SIG-M5 treated with dmso at 0.1 percent for 504 hours (cell line): ENCODE measurements around the gene EDEM2.
"Not testable (repeated sequence)": the region's sequence is repeated elsewhere in the genome, so short reads cannot be mapped to it uniquely, and the experiment has no call there.

ENCODE experiments used
- DNase-seq: peaks from one replicate; lab custom pipeline; 2025; ENCODE audit not compliant: unreplicated experiment; lab: John Stamatoyannopoulos, UW

Gene EDEM2

DNA sequence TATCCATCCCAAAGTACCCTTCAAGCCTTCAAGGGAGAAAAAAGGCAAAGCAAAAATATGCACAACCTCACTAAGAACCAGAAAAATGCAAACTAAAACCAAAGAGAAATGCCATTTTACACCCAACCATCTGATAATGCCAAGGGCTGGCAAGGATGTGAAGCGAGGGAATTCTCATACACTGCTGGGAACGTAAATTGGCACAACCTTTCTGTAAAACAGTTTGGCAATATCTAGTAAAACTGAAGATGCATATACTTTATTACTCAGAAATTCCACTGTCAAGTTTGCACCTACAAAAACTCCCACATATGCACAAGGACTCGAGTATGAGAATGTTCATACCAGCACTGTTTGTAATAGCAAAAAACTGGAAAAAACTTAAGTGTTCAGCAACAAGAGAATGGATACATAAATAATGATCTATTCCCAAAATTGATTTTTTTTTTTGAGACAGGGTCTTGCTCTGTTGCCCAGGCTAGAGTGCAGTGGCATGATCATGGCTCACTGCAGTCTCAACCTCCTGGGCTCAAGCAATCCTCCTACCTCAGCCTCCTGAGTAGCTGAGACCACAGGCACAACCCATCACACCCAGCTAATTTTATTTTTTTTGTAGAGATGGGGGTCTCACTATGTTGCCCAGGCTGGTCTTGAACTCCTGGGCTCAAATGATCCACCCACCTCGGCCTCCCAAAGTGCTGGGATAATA lies 21.7 kb upstream of the EDEM2 start:
- DNase-seq, result not testable (repeated sequence)

DNA sequence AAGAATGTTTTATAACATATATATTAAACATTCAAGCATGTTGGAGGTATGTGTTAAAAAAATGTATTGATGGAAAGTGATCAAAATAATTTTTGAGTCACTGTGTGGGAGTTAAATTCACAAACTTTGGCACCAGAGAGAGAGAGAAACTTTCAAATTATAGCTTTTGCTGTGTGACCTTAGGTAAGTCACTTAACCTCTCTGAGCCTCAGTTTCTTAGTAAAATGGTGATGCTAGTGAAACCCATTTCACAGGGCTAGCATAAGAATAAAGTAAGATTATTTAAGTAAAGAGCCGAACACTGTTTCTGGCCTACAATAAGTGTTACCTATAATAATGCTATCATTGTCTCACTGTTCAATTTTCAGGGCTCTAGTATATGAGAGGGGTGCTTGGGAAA lies 20.7 kb upstream of the EDEM2 start:
- DNase-seq, result no peak

DNA sequence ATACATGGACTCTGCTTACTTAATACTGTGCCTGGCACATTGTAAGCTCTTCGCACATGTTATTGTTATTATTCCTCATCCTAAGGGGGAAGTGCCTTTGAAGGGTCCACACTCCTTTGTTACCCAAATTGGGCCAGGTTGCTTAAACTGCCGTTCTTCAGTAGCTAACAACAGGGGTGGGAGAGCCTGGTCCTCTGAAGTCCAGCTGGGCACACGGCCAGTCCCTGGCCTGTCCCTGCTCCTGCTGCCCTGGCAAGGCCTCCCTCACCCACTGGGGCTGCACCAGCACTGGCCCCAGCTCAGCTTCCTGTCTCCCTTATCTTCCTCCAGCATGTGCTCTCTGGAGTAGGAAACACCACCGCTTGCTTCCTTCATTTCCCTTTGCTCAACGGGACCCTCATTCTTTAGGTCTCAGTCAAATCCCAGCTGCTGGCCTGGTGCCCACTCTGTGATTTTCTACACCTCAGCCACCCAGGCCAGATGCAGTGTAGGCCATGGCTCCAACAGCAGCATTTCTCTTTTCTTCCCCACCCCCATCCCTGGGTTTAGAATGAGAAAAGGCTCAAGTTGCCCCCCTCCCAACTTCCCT lies 19.2 kb upstream of the EDEM2 start:
- DNase-seq, result no peak

DNA sequence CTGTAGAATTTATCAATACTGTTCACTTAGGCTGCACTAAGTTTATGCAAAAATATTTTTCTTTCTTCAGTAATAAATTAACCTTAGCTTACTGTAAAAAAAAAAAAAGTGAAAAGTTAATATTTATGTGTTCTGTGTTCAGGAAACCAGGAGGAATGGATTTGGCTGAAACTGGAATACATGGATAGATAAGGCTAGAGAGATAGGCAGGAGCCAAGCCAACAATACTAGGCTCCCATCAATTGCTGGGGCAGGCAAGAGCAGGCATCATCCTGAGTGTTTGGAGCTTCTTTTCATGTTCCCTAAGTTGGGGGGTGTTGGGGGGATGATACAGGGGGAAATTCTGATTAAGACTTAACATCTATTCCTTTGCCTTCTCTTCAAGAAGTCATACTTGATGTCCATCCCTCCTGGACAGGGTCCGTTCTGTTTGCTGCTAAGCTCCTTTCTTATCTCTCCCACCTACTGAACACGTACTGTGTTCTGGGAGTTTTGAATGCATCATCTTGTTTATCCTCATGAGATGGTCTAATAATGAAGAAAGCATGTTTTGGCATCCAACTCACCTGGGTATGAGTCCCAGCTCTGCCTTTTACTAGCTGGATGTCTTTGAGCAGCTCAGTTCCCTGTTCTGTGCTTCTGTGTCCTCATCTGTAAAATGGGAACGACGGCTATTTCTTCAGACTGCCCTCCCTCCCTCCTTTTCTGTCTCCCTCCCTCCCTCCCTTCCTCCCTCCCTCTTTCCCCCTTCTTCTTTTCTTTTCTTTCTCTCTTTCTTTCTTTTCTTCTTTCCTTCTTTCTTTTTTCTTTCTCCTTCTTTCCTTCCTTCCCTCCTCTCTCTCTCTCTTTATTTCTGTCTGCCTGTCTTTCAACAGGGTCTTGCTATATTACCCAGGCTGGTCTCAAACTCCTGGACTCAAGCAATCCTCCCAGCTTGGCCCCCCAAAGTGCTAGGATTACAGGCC lies 18.4 kb upstream of the EDEM2 start:
- no peak for DNase-seq

DNA sequence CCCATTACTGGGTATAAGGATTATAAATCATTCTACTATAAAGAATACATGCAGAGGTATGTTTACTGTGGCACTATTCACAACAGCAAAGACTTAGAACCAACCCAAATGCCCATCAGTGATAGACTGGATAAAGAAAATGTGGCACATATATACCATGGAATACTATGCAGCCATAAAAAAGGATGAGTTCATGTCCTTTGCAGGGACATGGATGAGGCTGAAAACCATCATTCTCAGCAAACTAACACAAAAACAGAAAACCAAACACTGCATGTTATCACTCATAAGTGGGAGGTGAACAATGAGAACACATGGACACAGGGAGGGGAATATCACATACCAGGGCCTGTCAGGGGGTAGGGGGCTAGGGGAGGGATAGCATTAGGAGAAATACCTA lies 17.4 kb upstream of the EDEM2 start:
- DNase-seq, result not testable (repeated sequence)

DNA sequence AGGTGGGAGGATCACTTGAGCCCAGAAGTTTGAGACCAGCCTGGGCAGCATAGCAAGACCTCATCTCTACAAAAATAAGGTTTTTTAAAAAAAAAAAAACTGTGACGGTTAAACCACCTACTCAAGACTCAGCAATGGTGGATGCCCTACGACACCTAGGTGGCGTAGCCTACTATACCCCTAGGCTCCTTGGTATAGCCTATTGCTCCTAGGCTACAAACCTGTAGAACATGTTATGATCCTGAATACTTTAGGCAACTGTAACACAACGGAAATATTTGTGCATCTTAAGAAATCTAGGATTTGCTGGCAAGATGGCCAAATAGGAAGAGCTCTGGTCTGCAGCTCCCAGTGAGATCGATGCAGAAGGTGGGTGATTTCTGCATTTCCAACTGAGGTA lies 13.2 kb upstream of the EDEM2 start:
- DNase-seq, result not testable (repeated sequence)

DNA sequence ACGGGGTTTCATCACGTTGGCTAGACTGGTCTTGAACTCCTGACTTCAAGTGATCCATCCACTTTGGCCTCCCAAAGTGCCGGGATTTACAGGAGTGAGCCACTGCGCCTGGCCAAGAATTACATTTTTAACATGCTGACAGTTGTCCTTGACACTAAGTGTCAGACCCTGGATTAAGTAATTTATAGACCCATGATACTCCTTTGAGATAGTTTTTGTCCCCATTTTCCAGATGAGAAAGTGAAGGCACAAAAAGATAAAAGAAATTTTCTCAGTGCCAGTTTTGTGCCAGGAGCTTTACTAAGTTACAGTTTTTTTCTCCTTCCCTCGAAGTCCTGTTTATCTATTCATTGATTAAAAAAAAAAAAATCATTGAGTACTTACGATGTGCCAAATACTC lies 9.8 kb upstream of the EDEM2 start:
- no peak for DNase-seq

DNA sequence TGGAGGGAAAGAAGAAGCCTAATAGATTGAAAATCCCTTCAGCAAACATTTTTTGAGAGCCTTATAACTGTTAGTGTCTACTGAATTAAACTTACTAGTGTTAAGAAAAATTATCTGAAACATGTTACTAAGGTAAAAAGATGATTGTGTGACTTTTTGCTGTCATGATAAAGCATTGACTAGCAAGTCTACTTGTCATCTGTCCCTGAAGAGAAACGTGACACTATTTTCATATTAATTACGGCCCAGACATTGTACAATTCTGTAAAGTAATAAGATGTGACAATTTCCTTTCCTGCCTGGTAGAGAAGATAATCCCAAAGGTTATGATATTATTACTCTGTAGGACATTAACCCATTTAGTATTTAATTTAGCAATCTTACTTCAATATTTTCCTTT lies 8.8 kb upstream of the EDEM2 start:
- DNase-seq, result no peak

DNA sequence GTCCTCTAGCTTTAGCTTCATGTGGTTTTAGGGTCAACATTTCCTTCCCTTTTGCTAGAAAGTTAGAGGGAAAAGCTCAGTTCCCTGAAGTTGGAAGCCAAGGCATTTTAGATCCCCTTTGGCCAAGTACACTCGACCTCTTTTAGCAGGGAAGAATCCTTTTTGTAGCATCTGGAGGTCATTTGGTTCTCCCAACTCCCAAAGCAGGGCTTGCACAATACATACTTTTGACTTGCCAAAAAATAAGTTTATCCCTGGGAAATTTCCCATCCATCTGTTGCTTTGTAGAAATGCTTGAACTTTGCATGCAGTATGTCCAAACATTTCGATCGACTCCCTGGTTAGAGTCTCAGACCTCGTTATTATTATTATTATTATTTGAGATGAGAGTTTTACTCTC lies 4.6 kb upstream of the EDEM2 start:
- DNase-seq, result no peak

DNA sequence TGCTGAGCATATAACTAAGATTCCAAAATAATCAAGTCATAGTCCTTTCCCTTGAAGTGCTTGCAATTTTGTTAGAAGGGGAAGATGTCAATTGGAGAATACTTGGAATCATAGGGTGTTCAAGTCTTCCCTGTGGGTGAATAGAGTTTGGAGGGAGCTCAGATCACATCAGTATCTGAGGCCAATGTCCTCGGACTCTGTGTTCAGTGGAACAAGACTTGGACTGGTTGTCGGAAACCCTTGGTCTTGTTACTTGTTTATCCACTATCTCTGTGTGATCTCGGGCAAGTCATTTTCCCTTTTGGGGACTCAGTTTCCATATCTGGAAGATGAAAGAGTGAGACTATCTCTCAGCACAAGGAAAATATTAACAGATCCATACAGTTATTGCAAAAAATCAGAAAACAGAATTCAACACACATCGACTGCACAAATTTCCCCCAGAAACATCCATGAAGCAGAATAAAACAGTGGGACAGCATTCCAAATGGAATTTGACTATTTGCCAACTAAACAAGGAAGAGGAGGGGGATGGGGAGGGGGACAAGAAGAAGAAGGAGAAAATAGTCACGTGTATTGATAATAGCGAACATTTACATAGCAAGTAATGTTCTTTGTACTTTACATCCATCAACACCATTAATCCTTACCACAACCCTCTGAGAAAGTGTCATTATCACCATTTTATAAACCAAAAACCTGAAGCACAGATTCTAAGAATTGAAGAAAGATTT lies 3.9 kb upstream of the EDEM2 start:
- no peak for DNase-seq

DNA sequence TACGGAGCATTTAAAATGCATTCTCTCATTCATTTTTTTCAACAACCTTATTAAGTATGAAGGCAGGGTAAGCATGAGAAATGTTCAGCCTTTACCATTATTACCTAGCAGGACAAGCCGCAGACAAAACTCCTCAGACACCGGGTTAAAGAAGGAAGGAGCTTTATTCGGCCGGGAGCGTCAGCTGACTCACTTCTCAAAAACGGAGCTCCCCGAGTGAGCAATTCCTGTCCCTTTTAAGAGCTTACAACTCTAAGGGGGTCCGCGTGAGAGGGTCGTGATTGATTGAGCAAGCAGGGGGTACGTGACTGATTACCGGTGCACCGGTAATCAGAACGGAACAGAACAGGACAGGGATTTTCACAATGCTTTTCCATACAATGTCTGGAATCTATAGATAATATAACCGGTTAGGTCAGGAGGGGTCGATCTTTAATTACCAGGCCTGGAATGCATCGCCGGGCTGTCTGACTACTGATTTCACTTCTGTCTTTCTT lies 487 bp upstream of the EDEM2 start:
- DNase-seq, result peak; percentile 55

DNA sequence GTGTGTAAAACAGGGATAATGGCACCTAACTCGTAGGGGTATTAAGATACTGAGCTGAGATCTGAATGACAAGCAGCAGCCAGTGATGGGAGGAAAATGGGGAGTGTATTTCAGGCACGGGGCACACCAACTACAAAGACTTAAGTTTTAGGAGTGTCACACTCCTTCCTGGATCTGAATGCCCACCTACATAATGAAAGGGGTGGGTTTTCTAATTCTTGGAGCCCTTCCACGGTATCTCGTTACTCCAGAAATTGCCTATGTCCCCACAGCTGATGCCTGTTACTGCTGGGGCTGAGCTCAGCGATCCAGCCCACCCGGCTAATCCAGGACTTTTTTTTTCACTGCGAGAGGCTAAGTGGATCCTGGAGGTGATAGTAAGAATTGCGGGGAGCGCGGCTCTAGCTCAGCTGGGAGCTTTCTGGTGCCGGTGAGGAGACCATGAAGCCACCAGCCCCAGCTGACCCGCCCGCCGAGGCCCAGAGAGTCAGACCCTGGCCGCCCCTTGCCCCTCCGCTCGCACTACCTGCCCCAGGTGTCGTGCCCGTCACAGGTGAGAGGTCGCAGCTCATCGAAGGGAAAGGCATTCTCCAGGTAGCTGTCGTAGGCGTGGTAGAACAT lies 727 bp downstream of the EDEM2 start:
- DNase-seq, result peak; percentile 19

DNA sequence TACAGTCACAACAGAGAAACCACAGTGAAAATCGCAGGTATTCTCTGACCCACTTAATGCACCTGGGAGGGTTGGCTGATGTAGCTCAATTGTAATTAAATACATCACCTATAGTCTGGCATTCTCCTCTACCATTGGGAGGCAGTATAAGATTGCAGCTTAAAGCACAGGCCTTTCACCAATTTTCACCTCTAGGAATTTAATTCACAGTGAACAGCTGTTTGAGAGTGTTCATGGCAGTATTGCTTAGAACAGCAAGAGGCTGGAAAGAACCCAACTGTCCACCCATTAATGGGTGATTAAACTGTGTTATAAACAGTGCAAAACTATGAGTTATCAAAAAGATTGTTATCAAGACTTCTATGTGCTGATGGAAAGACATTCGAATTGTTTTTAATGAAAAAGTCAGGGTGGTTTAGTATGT lies 2.0 kb downstream of the EDEM2 start:
- DNase-seq, result peak; percentile 15

DNA sequence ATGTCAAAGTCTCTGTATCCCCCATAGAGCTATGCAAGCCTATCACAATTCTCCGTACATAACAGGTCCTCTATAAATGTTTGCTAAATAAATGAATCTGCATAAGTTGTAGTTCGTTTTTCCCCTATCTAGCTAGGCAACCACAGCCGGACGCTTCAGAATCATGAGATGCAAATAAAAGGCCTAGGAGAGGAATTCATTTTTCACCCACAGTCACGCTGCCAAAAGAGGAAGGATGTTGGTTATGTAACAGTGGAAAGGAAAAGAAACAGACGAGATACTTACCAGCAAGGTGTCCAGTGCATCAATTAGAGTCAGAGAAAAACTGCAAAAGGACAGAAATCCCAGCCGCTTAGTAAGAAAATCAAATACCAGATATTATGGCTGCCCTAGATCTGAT lies 2.4 kb downstream of the EDEM2 start:
- DNase-seq, result peak; percentile 85

DNA sequence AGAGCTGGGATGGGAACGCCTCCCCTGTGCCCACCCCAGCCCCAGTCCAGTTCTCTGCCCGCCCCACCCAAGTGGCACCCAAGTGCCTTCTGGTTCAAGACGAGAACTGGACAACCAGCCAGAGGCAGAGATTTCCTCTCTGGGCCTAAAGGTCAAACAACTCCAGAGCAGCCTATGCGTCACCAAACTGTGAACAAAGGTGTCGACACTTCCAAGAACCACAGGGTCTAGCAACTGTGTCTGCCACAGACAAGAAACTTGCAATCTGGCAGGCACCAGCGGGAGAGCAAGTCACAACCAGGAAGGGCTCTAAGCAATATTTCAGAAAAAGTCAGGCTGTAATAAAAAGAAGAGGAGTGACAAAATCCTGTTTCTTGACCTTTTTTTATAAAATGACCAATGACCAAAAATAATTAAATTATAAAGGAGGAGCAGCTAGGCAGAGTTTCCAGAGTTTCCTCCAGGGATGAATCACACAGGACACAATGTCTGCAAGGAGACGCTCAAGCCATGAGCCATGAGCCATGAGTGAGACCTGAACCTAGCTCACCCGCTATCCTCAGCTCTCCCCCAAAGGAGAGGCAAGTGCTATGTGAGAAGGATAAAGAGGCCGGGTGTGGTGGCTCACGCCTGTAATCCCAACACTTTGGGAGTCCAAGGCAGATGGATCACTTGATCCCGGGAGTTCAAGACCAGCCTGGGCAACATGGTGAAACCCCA lies 11.1 kb downstream of the EDEM2 start:
- no peak for DNase-seq

DNA sequence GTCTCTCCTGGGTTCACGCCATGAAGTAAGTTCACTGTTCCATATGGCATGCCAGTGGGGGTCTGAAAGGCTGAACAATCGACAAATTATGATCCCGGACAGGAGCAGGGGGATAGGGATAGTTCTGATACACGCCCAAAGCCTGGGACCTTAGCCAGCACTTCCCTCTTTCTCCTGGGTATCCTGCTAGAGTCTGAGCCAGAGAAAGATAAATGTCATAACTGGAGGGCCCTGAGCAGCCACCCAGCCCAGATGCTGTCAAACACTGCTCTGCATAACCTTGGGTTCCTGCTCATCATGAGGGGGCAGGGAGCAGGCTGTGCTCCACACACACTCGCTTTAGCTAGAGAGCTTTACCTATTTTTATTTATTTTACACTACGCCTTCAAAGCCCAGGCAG lies 12.3 kb downstream of the EDEM2 start:
- no peak for DNase-seq

DNA sequence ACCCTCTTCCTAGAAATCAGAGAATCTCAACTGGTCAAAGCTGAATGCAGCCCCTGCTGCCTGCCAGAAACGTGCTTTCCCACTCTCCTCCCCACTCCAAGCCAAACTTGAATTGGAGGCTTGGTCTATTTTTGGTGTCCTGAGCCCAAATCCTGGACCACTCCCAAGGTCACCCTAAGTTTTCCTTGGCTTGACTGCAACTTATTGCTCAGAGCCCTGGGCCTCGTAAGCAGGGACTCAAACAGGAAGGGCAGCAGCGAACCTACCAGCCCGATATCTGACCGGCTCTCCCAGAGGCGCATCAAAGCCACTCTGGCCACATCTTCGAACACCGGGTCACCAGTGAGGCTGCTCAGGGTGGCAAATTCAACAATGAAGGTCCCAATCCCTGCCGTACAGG lies 12.7 kb downstream of the EDEM2 start:
- no peak for DNase-seq

DNA sequence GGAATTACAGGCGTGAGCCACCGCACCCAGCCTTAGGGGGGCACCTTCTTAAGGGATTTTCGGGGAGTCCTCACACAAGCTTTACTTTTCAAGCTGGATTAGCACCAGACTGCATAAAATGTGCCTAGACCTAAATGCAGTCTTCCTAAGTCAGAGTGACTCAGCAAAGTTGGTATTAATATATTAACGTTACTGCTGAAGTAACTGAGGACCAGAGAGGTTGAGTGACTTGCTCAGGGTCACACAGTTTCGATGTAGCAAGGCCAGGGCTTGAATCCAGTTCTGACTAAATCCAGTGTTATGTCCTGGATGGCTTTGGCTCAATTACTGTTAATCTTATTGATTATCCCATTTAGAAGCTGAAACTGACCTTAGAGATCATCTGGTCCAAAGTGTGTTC lies 13.4 kb downstream of the EDEM2 start:
- DNase-seq, result no peak

DNA sequence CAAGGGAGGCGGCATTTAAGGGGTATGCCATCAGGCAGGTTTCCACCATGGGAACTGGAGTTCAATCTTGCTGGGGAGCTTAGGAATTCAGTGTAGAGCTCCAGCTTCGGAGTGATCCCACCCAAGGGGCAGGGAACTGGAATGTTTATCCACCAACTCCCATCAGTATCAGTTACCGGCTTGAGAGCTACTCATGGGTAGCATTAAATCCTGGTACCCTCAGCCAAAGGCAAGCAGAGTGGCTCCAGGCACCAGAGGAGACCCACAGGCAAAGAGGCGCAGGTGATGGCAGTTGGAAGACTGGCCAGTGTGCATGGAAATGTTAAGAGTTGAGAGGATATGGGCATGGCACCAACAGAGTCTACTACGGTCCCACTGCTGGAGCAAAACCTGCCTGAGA lies 14.1 kb downstream of the EDEM2 start:
- DNase-seq, result no peak

DNA sequence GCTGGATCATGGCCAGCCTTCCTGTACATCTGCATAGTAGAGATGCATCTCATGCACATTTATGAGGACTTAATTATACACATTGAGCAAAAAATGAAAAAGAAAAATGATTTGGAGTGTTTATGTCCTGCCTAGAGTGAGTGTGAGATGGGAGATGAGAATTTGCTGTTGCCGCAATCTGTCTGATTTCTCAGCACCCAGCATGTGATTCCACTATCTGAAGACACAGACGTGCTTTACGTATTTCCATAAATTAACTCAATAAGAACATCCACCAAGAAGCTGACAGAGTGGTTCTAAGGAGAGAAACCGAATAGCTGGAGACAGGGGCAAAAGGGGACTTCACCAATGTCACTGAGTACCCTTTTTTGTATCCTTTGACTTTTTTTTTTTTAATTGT lies 15.2 kb downstream of the EDEM2 start:
- DNase-seq, result no peak
